Head of caudate nucleus (tissue), 42 donors: ENCODE results near the gene NAV2.
A peak's percentile ranks its signal among the peaks of the same experiment; 100 is the strongest.

Experiments used
- DNase-seq, 42 donors: peaks; one replicate each; pipeline versions ENCODE4 v3.0.0 to v3.0.0-alpha.2; 2020 to 2021; ENCODE audit warnings: mixed read lengths in 7 of 42
- intact Hi-C: fragments of 100-400 bp; cut with DNase I; formaldehyde crosslinking; loops from one replicate; pipeline ENCODE4 v1.15.0; 2022

The NAV2 gene

DNA sequence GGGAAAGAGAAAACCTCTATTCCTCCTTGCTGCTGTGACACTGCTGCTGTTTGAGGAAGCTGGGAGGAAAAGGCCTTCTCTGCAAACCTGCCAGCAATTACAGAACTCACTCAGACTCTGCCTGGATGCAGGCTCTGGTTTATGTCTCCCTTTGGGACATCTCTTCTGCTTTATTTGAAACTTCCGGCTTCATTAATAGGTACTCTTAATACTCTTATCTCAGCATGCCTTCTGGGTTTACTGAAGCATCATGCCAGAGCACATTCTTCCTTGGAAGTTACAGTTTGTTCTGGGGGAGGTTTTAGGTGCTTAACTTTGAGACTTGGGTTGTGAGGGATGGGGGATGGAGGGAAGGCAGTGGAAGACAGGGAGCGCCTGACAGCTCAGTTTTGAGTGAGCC is 79.9 kb downstream of the NAV2 start:
- intact Hi-C loops = no loop called here
- DNase-seq = peak in 2 of 42 donors; percentile 30

GRCh38 chr11:19793326-19793725 is 80.7 kb downstream of the NAV2 start:
- intact Hi-C loops = no loop called here

DNA sequence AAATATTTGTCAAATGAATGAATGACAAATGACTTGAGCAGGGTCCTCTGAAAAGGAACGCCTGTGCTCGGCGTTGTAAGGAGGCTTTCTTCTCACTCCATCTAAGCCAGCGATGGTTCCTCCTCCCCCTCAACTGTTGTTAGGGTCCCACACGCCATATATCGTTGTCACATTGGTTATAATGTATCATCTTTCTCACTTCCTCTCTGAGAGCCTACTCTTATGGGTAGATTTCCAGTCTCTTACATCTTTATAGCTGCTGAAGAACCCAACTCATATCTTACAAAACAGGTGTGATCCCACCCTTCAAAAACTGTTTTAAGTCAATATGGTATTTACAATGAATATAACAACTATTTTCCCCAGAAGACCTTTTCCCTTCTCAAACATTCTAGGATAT is 81.5 kb downstream of the NAV2 start:
- no peak for DNase-seq
- intact Hi-C loops = no loop called here

More at GRCh38 chr11:19793326-19793725, 80.7 kb downstream of the NAV2 start:
- DNase-seq = no peak

DNA sequence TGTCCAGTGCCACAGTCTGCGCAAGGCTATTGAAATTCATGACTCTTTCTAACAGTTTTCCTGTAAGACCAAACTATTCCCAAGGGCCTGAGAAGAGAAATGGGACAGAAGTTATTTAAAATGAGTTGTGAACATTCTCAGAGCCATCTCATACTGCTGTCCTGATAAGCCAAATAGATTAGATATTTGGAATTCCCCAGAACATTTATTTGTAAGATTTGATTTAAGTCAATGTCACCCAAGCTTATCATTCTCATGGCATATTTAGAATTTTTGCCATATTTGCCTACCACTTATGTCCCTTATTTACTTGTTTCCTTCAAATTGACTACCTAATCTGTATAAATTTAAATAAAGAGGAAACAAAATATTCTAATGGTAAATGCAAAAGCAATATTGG is 82.4 kb downstream of the NAV2 start:
- intact Hi-C loops = no loop called here
- no peak for DNase-seq

DNA sequence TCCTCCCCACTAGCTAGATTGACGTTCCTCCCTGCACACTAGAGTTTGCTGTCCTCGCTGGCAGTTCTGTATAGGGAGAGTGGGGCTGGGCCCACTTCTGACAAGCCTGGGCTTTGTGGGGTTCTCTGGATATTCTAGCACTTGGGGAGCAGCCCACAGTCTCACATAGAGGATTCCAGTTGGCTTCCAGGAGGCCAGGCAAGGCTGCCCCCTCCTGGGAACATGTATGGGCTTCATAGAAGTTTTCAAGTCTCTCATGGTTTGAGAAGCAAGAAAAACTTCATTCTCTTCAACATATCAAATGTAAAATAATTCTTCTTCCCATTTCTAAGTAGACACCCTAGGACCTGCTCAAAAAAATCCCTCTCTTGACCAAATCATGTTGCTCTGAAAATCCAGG is 87.5 kb downstream of the NAV2 start:
- peak in 20 of 42 donors; percentile 19 to 60 (median 37) for DNase-seq
- intact Hi-C loops = no loop called here

GRCh38 chr11:19800714-19801519 is 88.3 kb downstream of the NAV2 start:
- no peak for DNase-seq
- intact Hi-C loops = no loop called here

DNA sequence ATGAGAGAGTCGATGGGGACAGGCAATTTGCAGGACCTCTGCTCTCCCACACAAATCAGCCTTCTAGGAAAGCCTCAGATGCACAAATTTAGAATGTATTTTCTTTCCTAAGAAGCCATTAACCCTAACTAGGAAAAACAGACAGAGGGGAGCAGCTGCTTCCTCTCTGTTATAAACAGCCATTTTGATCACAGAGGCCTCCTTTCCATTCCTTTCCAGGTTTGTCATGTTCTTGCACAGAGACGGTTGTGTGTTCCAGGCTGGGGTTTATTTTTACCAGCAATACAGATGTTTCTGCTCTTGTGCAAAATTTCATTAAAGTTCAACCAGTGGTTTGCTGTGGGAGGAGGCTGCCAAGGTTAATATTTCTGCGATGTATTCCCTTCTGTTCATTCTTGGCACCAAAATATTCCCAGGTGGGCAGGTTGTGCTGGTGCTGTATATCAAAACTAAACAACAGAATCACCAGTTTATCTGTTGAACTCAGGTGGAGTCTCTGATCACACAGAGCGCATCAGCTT is 90.2 kb downstream of the NAV2 start:
- intact Hi-C loops = no loop called here
- DNase-seq = no peak

GRCh38 chr11:19803506-19803998 is 90.9 kb downstream of the NAV2 start:
- intact Hi-C loops = no loop called here
- no peak for DNase-seq

GRCh38 chr11:19805376-19805775 is 92.7 kb downstream of the NAV2 start:
- intact Hi-C loops = no loop called here

GRCh38 chr11:19805827-19806226 is 93.2 kb downstream of the NAV2 start:
- intact Hi-C loops = no loop called here

More at GRCh38 chr11:19805376-19805775, 92.7 kb downstream of the NAV2 start:
- DNase-seq = no peak

DNA sequence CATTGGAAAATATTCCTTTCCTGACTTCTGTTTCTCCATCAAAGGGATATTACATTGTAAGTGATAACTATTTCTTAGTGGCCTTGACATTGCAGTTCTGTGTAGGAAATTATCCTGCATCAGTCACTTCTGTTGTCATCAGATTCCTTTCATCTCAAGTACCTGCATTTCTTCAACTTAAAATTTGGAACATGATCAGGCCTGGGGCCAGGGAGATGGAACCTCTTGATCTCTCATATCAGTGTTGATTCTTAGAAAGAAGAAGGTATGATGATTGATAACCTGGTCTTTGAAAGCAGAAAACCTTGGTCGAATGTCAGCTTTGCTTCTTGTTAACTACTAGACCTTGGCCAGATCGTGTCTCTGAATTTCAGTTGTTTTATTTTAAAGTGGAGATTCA is 93.6 kb downstream of the NAV2 start:
- intact Hi-C loops = no loop called here
- DNase-seq = no peak

More at GRCh38 chr11:19805827-19806226, 93.2 kb downstream of the NAV2 start:
- DNase-seq = no peak

DNA sequence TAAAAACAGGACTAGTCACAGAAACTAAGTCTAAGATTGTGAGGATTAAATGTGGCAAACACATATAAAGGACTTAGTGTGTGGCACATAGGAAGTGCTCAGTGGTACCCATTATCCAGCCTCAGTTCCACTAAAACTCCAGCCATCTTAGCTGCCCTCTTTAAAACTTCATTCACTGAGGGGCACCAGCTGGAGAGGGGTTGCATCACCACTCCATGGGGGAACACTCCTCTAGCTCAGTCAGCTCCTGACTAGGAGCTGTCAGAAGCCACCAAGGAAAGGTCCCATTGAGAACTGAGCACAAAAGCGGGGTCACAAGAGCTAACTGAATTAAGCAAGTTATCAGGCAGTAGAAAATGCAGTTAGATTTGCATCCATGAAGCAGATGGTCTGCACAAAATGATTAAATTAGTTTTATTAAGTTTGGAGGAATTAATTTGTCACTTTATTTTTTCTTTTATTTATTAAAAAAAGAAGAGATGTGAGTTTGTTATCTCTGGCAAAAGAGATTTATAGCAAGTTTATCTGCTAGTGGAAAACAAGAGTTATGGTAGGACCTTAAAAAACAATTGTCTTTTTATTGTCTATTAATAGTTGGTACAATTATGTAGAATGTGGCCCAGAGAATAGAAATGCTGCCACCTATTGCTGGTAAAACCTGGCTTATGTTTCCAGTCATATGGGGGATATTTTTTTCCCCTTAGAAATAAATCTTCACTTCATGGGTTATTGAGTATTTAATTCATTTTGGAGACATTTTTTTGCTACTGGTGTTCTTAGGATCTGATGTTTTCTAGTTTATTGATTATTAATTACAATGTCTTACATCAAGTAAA is 95.7 kb downstream of the NAV2 start:
- peak in 1 of 42 donors; percentile 32 for DNase-seq
- intact Hi-C loops = no loop called here

- DNase-seq = no peak
- intact Hi-C loops = loop anchor here (5.0 kb wide), 1 partner anchor 91 kb away; no protein-coding TSS in a partner anchor
Observed at GRCh38 chr11:19810852-19811251, 98.2 kb downstream of the NAV2 start.

DNA sequence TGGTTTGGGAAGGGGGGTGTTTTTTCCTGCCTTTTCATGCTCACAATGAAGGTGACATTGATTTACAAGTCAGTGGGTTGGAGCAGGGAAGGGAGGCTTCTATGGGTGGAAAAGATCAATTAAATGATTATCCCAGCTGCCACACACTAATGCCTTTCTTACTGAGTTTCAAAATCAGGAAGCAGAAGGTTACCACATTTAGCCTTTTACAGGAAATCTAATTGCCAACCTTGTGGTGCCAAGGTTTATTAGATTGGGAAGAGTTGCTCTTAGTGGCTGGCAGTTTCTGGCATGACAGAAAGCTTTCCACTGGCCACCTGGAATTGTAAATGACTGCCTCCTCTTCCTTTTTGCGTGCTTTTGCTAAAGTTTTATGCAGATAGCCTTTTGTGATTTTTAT is 98.7 kb downstream of the NAV2 start:
- intact Hi-C loops = loop anchor here (5.0 kb wide), 1 partner anchor 91 kb away; no protein-coding TSS in a partner anchor

GRCh38 chr11:19812096-19812495 is 99.5 kb downstream of the NAV2 start:
- DNase-seq = no peak
- intact Hi-C loops = loop anchor here (5.0 kb wide), 1 partner anchor 90 kb away; no protein-coding TSS in a partner anchor

More for the DNA sequence above, 98.7 kb downstream of the NAV2 start:
- DNase-seq = no peak

DNA sequence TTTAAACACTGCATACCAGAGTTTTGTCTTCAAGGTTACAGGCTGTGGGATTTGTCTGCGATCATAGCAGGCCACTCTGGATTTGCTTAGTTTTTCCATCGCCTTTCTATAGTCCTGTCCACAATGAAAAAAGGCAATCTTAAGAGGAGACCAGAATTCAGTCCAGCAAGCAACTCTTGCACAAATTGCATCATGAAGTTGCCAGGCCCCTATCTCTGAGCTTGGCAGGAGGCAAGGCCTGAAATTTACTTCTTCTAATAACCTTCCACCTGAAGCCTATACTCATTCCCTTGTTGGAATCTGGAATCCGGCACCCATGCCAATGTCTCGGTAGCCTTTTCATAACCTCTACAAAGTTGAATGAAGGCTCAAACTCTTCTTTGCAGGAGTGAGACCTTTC is 100.1 kb downstream of the NAV2 start:
- intact Hi-C loops = loop anchor here (5.0 kb wide), 1 partner anchor 90 kb away; no protein-coding TSS in a partner anchor

GRCh38 chr11:19813158-19813879 is 100.7 kb downstream of the NAV2 start:
- intact Hi-C loops = loop anchor here (5.0 kb wide), 1 partner anchor 89 kb away; no protein-coding TSS in a partner anchor
- DNase-seq = no peak

More for the DNA sequence above, 100.1 kb downstream of the NAV2 start:
- no peak for DNase-seq

- intact Hi-C loops = loop anchor here (5.0 kb wide), 1 partner anchor 88 kb away; no protein-coding TSS in a partner anchor
- DNase-seq = peak in 1 of 42 donors; percentile 31
Observed at GRCh38 chr11:19814421-19814820, 101.8 kb downstream of the NAV2 start.

DNA sequence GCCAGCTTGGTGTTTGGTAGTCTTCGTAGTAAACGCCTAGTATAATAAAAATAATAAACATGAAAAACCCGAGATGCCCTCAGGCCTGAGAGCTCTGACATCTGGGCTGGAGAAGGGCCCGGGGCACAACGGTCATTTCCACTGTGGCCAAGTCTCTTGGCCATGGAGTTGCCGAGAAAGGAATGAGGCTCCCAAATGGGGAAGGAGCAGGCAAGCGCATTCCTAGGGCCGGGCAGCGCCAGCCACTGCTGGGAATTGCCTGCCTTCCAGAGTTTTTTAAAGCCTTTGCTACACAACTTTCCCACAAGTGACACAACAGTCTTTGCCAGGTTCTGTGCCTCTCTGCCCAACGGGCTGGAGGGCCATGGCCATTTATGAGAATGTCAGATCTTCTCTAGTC is 103.4 kb downstream of the NAV2 start:
- DNase-seq = peak in 25 of 42 donors; percentile 16 to 72 (median 42)
- intact Hi-C loops = no loop called here
